B cell (primary cell): ENCODE measurements around the gene FGF11. TPM values are rescaled to one million over a fixed set of nuclear protein-coding genes. Genes with fewer than 3 reads are reported as not detected.

Source experiments
- ATAC-seq: fragments of 200-7000 bp; cut with Tn5 transposase; one replicate; pipeline ENCODE4 v1.10.0; 2021; ENCODE audit warnings: low read depth, mild to moderate bottlenecking, moderate number of reproducible peaks, moderate library complexity
- CTCF ChIA-PET: fragments of 350-600 bp; sonication (Branson Sonifier 250); formaldehyde crosslinking; loops from one replicate; lab custom pipeline; 2021; ENCODE audit warnings: antibody characterized with exemption, inconsistent platforms; lab: Charles Lee
- POLR2A ChIA-PET: fragments of 350-600 bp; sonication (Branson Sonifier 250); formaldehyde crosslinking; loops from one replicate; lab custom pipeline; 2021; ENCODE audit warnings: antibody characterized with exemption; lab: Charles Lee
- DNase-seq: peaks from one replicate; pipeline ENCODE4 v3.0.0; 2013
- H2AFZ ChIP-seq: 2 replicates; pipeline ENCODE4 v1.6.1; 2012; ENCODE audit warnings: mild to moderate bottlenecking, low read depth, low read length; ENCODE audit not compliant: insufficient read depth, poor library complexity, severe bottlenecking
- H3K27ac ChIP-seq, 2 donors: 1 replicate in 1 of 2; 2 replicates in 1 of 2; pipeline ENCODE4 v1.5.1; 2012 to 2013; ENCODE audit warnings: low read length in 2 of 2, mild to moderate bottlenecking in 2 of 2, moderate library complexity in 1 of 2
- H3K27me3 ChIP-seq, 4 experiments: fragments of 200-600 bp in 1 of 4; sonication (generic) in 1 of 4; replicated peaks in 1 of 4; 1 replicate in 2 of 4; 2 replicates in 2 of 4; pipeline versions ENCODE4 v1.6.1 to v1.7.0; 2013 to 2016; ENCODE audit warnings: low read length in 3 of 4, mild to moderate bottlenecking in 2 of 4, mixed read lengths in 1 of 4, moderate library complexity in 1 of 4; ENCODE audit not compliant: insufficient read depth in 4 of 4, control insufficient read depth in 3 of 4; ENCODE audit errors: control extremely low read depth in 1 of 4
- H3K36me3 ChIP-seq, 2 experiments: replicated peaks in 1 of 2; 1 replicate in 1 of 2; 2 replicates in 1 of 2; pipeline versions ENCODE4 v1.6.1 to v1.7.1; 2013; ENCODE audit warnings: low read length in 1 of 2; ENCODE audit not compliant: insufficient read depth in 2 of 2, control insufficient read depth in 1 of 2; ENCODE audit errors: control extremely low read depth in 1 of 2, extremely low read depth in 1 of 2
- H3K4me1 ChIP-seq, 2 donors: fragments of 200-600 bp in 1 of 2; sonication (generic) in 1 of 2; 1 replicate in 1 of 2; 2 replicates in 1 of 2; pipeline versions ENCODE4 v1.5.1 to v1.6.1; 2013 to 2017; ENCODE audit warnings: low read length in 2 of 2; ENCODE audit not compliant: control insufficient read depth in 2 of 2, insufficient read depth in 2 of 2
- H3K4me2 ChIP-seq: replicated peaks from 2 replicates; pipeline ENCODE3; 2012; ENCODE audit warnings: mild to moderate bottlenecking, low read depth, low read length; ENCODE audit not compliant: poor library complexity, severe bottlenecking
- H3K4me3 ChIP-seq, 5 experiments: fragments of 200-600 bp in 1 of 5; sonication (generic) in 1 of 5; 1 replicate in 3 of 5; 2 replicates in 2 of 5; pipeline versions ENCODE4 v1.5.1 to v1.7.0; 2011 to 2016; ENCODE audit warnings: low read length in 4 of 5, mild to moderate bottlenecking in 4 of 5, low read depth in 2 of 5, control low read depth in 1 of 5, moderate library complexity in 1 of 5; ENCODE audit not compliant: insufficient read depth in 1 of 5; ENCODE audit errors: control extremely low read depth in 1 of 5, extremely low read depth in 1 of 5
- H3K79me2 ChIP-seq: fragments of 200-600 bp; sonication (generic); one replicate; pipeline ENCODE4 v1.6.0; 2016; ENCODE audit warnings: low read length; ENCODE audit not compliant: control insufficient read depth, insufficient read depth
- H3K9ac ChIP-seq: fragments of 200-600 bp; sonication (generic); 2 replicates; pipeline ENCODE4 v1.6.1; 2017; ENCODE audit warnings: mild to moderate bottlenecking, low read length, moderate library complexity
- H3K9me3 ChIP-seq, 3 donors: one replicate each; pipeline versions ENCODE4 v1.6.1 to v1.7.1; 2013; ENCODE audit warnings: low read length in 2 of 3; ENCODE audit not compliant: control insufficient read depth in 2 of 3, insufficient read depth in 1 of 3; ENCODE audit errors: control extremely low read depth in 1 of 3
- H4K20me1 ChIP-seq: 2 replicates; pipeline ENCODE4 v1.6.0; 2012; ENCODE audit warnings: mild to moderate bottlenecking, low read length; ENCODE audit not compliant: insufficient read depth, control insufficient read depth, poor library complexity, severe bottlenecking
- H3K27ac Mint-ChIP-seq: one replicate; pipeline ENCODE4 v1.8.0; 2021; ENCODE audit warnings: mixed read lengths
- H3K27me3 Mint-ChIP-seq: one replicate; pipeline ENCODE4 v1.8.0; 2021; ENCODE audit warnings: mixed read lengths
- H3K4me1 Mint-ChIP-seq: one replicate; pipeline ENCODE4 v1.8.0; 2021; ENCODE audit warnings: mixed read lengths
- H3K4me3 Mint-ChIP-seq: one replicate; pipeline ENCODE4 v1.8.0; 2021; ENCODE audit warnings: mixed read lengths
- H3K9me3 Mint-ChIP-seq: one replicate; pipeline ENCODE4 v1.8.0; 2022; ENCODE audit warnings: mixed read lengths; ENCODE audit not compliant: insufficient read depth
- CTCF ChIP-seq: fragments of 200-600 bp; IDR thresholded peaks from one replicate; pipeline ENCODE4 v1.8.0; 2022; ENCODE audit warnings: antibody characterized with exemption, mild to moderate bottlenecking
- EZH2 ChIP-seq: IDR thresholded peaks from 2 replicates; pipeline ENCODE4 v1.6.1; 2012; ENCODE audit warnings: borderline replicate concordance, low read depth, mild to moderate bottlenecking, moderate library complexity, low read length; ENCODE audit not compliant: insufficient read depth, poor library complexity, severe bottlenecking
- WGBS: methylation state at CpG from one replicate; pipeline ENCODE4 v1.1.5; 2013; ENCODE audit warnings: missing lambda C conversion rate; ENCODE audit not compliant: insufficient coverage; 5-methylcytosine and 5-hydroxymethylcytosine counted together
- intact Hi-C: fragments of 100-400 bp; cut with micrococcal nuclease; formaldehyde crosslinking; loops from one replicate; pipeline ENCODE4 v1.10.0; 2022
- polyA plus RNA-seq: library from polyadenylated mRNA; depleted of rRNA; stranded (reverse); fragments of >200 nt; gene quantifications from 2 replicates; pipeline ENCODE4 v1.2.3, GENCODE V29; 2012
- total RNA-seq, 2 donors: library from RNA; stranded (reverse); fragments of 120-200 nt in 1 of 2; gene quantifications; 1 replicate in 1 of 2; 2 replicates in 1 of 2; pipeline versions ENCODE4 v1.2.3 to v1.2.4, GENCODE V29; 2013 to 2022

FGF11 gene
- total and polyA plus RNA-seq, 2 donors (not counting 1 experiment from before 2014, with no cell fraction given), result 2.7 to 4.6 TPM

- WGBS, result 100% methylated on average over 4 of the region's 7 CpGs
- H3K36me3 ChIP-seq, result peaks cover 0 to 22% of the 10 kb centered on the region in 2 experiments
- H3K4me3 Mint-ChIP-seq, result no peak overlapping the region
These were observed 21.7 kb downstream of the FGF11 start for GRCh38 chr17:7460850-7461660.

More at GRCh38 chr17:7460850-7461660, 21.7 kb downstream of the FGF11 start:
- Mint-ChIP-seq H3K9me3 (no peaks in the 10 kb centered on the region), H3K4me1 (peaks cover 5% of the 10 kb centered on the region), H3K27ac (no peak overlapping the region), H3K27me3 (no peaks in the 10 kb centered on the region)
- Histone ChIP-seq H3K27me3 (no peaks in the 10 kb centered on the region), H4K20me1 (peaks cover 18% of the 10 kb centered on the region), H3K9me3 (no peaks in the 10 kb centered on the region), H2AFZ (no peak overlapping the region), H3K27ac (no peak overlapping the region), H3K4me2 (no peak overlapping the region), H3K4me3 (no peak overlapping the region), H3K9ac (no peak overlapping the region), H3K4me1 (peaks cover 5 to 6% of the 10 kb centered on the region in 2 donors), H3K79me2 (no peaks in the 10 kb centered on the region)
- ChIA-PET CTCF (interaction anchor here (1.3 kb wide), 1 partner anchor 53 kb away, joined by 4 read pairs; no protein-coding TSS in a partner anchor), POLR2A (interaction anchor here (0.6 kb wide), 1 partner anchor 93 kb away, joined by 3 read pairs; no protein-coding TSS in a partner anchor)
- ATAC-seq, result no peak
- intact Hi-C loops, result no loop called here
- no peak for DNase-seq
- no peak for TF ChIP-seq EZH2
- TF ChIP-seq CTCF, result no peak
